ENCODE data around the gene FAM43A. TPM values are rescaled to one million over a fixed set of nuclear protein-coding genes. Genes with fewer than 3 reads are reported as not detected.

Gene FAM43A
- total and polyA plus RNA-seq, 12 donors, result 8.9 to 61.7 (median 17.8) TPM

DNA sequence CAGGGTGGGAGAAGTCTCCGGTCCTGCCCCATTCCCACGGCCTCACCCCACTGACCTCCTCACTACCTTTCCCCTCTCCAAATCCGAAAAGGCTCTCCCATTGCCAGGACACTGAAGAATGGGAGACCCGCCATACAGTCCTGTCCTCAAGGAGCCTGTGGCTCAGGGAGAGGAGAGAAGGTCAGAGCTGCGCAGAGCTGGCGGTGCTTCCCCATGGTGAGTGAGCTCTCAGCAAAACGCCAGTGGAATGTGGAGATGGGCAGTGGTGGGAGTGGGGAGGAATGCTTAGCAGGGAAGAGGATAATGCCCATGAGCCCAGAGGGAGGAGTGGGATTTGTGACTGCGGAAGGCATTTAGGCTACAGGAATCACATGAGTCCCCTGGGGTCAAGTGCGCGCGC lies 20.1 kb downstream of the FAM43A start:
- no peak overlapping the region for H3K27ac ChIP-seq
- no peaks in the 10 kb centered on the region for H3K27me3 ChIP-seq
- H3K9me3 ChIP-seq, result peaks cover 0 to 7% (median 0%) of the 10 kb centered on the region in 11 donors
- H3K4me3 ChIP-seq, result no peak overlapping the region
- H3K36me3 ChIP-seq, result no peaks in the 10 kb centered on the region
- H3K4me1 ChIP-seq, result no peaks in the 10 kb centered on the region
- DNase-seq (no peak), ATAC-seq (no peak)
- intact Hi-C loops (cut with DNase I), result no loop called here
- TF ChIP-seq, protein P1, sequence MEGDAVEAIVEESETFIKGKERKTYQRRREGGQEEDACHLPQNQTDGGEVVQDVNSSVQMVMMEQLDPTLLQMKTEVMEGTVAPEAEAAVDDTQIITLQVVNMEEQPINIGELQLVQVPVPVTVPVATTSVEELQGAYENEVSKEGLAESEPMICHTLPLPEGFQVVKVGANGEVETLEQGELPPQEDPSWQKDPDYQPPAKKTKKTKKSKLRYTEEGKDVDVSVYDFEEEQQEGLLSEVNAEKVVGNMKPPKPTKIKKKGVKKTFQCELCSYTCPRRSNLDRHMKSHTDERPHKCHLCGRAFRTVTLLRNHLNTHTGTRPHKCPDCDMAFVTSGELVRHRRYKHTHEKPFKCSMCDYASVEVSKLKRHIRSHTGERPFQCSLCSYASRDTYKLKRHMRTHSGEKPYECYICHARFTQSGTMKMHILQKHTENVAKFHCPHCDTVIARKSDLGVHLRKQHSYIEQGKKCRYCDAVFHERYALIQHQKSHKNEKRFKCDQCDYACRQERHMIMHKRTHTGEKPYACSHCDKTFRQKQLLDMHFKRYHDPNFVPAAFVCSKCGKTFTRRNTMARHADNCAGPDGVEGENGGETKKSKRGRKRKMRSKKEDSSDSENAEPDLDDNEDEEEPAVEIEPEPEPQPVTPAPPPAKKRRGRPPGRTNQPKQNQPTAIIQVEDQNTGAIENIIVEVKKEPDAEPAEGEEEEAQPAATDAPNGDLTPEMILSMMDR (IDR thresholded peaks at IDR 0.05), result no peak
- 76 to 85% methylated on average over 10 to 11 of the region's 11 CpGs for WGBS, 2 donors

DNA sequence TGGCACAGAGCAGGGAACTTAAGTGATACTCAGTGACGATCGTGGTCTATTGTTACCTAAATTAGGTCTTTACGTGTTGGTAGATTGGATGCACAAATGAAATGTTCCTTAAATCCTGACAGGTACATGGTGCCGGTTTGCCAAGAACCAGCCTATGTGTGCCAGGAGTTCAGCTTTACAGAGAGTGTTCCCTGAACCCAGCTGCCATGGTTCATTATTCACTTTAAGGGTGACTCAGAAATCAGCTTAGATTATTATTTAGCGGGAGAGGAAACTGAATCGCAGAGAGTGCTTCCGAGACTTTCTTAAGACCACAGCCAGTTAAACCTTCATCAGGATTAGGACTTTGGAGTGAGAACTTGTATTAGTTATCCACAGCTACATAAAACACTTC lies 21.5 kb downstream of the FAM43A start:
- Histone ChIP-seq H3K36me3 (no peaks in the 10 kb centered on the region), H3K4me3 (no peak overlapping the region), H3K27ac (no peak overlapping the region), H3K27me3 (no peaks in the 10 kb centered on the region), H3K4me1 (peaks cover 0 to 12% (median 8%) of the 10 kb centered on the region in 9 donors), H3K9me3 (peaks cover 0 to 7% (median 0%) of the 10 kb centered on the region in 11 donors)
- ATAC-seq (no peak), DNase-seq (no peak)
- TF ChIP-seq, protein P1 (IDR thresholded peaks at IDR 0.05), result no peak
- WGBS, 2 donors, result 90 to 93% methylated on average over 7 of the region's 7 CpGs
- intact Hi-C loops (cut with DNase I), result no loop called here

DNA sequence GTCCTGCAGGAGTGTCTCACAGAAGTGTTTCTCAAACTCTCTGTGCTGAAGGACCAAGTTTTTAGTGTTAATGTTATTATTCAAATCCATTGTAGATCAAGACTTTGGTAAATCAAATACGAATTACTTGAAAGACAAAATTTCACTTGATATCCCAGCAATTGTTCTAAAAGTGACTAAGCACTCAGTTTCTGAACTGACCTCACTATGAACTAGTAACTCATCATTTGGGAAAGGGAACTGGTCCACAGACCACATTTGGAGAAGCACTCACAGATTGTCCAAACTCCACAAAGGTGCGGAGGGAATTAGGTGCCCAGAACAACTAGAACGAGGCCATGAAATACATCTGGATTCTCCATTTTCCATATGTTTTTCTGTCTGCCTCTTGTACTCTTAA lies 25.6 kb downstream of the FAM43A start:
- TF ChIP-seq, protein P1 (IDR thresholded peaks at IDR 0.05), result no peak
- Histone ChIP-seq H3K4me3 (no peak overlapping the region), H3K27ac (peak overlapping the region in 2 of 10 donors; percentile 7 to 31), H3K9me3 (peaks cover 0 to 7% (median 0%) of the 10 kb centered on the region in 11 donors), H3K36me3 (no peaks in the 10 kb centered on the region), H3K27me3 (no peaks in the 10 kb centered on the region), H3K4me1 (peaks cover 0 to 22% (median 11%) of the 10 kb centered on the region in 9 donors)
- intact Hi-C loops (cut with DNase I), result no loop called here
- 88 to 96% methylated on average over 3 of the region's 3 CpGs for WGBS, 2 donors
- DNase-seq (no peak), ATAC-seq (no peak)

DNA sequence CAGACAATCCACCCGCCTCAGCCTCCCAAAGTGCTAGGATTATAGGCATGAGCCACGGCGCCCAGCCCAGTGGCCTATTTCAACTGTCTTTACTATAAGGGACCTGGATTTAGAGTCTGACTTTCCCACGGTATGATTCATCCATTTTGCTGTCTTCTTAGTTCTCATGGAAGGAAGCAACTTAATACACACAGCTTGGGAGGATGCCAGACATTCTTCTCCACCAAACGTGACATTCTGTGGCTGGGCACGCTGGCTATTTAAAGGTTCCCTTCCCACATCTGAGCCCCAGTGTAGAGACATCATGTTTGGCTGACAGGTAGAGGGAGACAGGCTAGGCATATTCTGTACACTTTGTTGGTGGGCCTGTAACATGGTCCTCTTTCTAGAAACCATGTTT lies 26.2 kb downstream of the FAM43A start:
- DNase-seq (peak in 1 of 2 donors; percentile 74), ATAC-seq (peak in 7 of 8 donors; percentile 77 to 93 (median 82))
- TF ChIP-seq, protein P1 (IDR thresholded peaks at IDR 0.05), result peak in 3 of 9 donors; percentile 23 to 42 (median 36)
- Histone ChIP-seq H3K27ac (peak overlapping the region in 3 of 10 donors; percentile 7 to 31 (median 25)), H3K4me1 (peaks cover 0 to 22% (median 11%) of the 10 kb centered on the region in 9 donors), H3K36me3 (no peaks in the 10 kb centered on the region), H3K4me3 (no peak overlapping the region), H3K9me3 (peaks cover 0 to 7% (median 0%) of the 10 kb centered on the region in 11 donors), H3K27me3 (no peaks in the 10 kb centered on the region)
- intact Hi-C loops (cut with DNase I), result no loop called here
- WGBS, 2 donors, result 34 to 37% methylated on average over 6 of the region's 6 CpGs

Measured in heart right ventricle (tissue), 16 donors.